Measurements from ENCODE around the gene DHRS7B.

DNA sequence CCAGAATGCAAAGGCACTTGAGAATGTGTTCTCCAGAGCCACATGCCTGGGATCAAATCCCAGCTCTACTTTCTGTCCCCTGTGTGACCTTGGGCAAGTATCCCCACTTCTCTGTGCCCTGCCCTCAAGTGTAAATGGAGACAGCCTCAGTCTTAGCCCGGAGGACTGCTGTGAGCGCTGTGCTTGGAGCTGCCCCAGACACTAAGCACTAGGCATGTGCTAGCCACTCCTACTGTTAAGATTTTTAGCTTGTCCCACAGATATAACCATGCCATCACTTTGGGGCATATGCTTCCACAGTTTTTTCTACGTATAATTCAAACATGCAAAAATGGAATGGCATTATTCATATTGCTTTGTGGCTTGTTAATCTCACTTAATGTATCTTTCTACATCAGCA, 57.8 kb downstream of the DHRS7B start:
- TF ChIP-seq, protein P1, sequence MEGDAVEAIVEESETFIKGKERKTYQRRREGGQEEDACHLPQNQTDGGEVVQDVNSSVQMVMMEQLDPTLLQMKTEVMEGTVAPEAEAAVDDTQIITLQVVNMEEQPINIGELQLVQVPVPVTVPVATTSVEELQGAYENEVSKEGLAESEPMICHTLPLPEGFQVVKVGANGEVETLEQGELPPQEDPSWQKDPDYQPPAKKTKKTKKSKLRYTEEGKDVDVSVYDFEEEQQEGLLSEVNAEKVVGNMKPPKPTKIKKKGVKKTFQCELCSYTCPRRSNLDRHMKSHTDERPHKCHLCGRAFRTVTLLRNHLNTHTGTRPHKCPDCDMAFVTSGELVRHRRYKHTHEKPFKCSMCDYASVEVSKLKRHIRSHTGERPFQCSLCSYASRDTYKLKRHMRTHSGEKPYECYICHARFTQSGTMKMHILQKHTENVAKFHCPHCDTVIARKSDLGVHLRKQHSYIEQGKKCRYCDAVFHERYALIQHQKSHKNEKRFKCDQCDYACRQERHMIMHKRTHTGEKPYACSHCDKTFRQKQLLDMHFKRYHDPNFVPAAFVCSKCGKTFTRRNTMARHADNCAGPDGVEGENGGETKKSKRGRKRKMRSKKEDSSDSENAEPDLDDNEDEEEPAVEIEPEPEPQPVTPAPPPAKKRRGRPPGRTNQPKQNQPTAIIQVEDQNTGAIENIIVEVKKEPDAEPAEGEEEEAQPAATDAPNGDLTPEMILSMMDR (IDR thresholded peaks at IDR 0.05) = no peak
- no peak for TF ChIP-seq POLR2AphosphoS5 (IDR thresholded peaks at IDR 0.05; ENCODE audit: insufficient read depth in 1 of 2, low read depth in 1 of 2)
